Erythroblast (primary cell): ENCODE measurements around the gene ARV1.

Experiments
- GATA1 ChIP-seq: IDR thresholded peaks from 2 replicates; pipeline ENCODE4 v1.6.1; 2011; ENCODE audit warnings: low read depth, mild to moderate bottlenecking, control low read depth, low read length, moderate library complexity
- POLR2A ChIP-seq: IDR thresholded peaks from 2 replicates; pipeline ENCODE4 v1.6.1; 2011; ENCODE audit warnings: mild to moderate bottlenecking, low read length

GRCh38 chr1:231011963-231012362 lies 33.1 kb downstream of the ARV1 start:
- TF ChIP-seq POLR2A (no peak), GATA1 (no peak)
